Dermis blood vessel endothelial cell (primary cell): ENCODE data around the gene CNN1. TPM values are rescaled to one million over a fixed set of nuclear protein-coding genes. Genes with fewer than 3 reads are reported as not detected.
"Not testable (repeated sequence)": the region's sequence is repeated elsewhere in the genome, so short reads cannot be mapped to it uniquely, and the experiment has no call there.

Experiments used
- DNase-seq: peaks from one replicate; pipeline ENCODE4 v3.0.0; 2010
- total RNA-seq: library from RNA; depleted of rRNA; stranded (reverse); fragments of >200 nt; gene quantifications from 2 replicates; pipeline ENCODE4 v1.2.3, GENCODE V29; 2014

CNN1 gene
- total RNA-seq, 1 donor from 2014 or later, result 1.2 TPM

DNA sequence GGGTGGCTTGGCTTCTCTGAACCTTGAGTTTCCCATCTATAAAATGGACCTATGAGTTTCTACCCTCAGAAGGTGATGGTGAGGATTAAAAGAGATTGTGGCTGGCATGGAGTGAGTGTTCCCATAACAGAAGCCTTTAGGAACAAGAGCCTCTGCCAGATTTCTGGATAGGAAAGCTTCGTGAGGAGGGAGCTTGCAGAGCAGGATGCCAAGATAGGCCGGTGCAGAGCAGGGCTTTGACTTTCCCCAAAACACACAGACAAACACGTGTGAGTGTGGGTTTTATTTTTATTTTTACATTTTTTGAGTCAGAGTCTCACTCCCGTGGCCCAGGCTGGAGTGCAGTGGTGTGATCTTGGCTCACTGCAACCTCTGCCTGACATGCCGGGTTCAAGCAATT, 3.7 kb upstream of the CNN1 start:
- DNase-seq, result no peak

DNA sequence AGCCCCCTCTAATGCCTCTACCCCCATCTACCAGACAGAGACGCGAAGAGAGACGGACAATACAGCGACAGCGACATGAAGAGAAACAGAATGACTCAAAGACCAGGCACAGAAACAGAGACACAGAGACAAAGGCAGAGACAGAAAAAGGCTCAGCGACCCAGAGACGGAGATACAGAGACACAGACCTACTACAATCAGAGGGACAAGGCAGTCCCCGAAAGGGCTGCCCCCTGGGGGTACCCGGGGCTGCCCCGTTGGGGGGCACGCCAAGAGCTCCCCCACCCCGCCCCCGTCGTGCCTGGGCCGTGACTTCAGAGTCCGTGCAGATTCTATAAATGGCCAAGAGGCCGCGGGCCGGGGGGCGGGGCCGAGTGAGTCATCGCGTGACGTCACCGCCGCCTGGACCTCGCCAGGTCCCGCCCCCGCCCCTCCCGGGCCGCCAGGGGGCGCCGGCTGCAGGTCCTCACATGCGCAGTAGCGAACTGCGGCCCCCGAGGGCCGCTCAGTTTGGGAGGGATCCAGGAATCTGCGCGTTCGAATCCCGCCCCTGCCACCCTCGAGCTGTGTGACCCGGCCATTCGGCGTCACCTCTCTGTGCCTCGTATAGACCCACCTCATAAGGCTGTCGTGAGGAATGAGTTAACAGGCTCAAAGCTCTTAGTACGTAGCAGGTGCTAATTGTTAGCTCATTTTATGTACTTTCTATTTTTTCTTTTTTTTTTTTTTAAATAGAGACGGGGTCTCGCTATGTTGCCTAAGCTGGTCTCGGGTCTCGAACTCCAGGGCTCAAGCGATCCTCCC, 2.7 kb upstream of the CNN1 start:
- peak; percentile 90 for DNase-seq

DNA sequence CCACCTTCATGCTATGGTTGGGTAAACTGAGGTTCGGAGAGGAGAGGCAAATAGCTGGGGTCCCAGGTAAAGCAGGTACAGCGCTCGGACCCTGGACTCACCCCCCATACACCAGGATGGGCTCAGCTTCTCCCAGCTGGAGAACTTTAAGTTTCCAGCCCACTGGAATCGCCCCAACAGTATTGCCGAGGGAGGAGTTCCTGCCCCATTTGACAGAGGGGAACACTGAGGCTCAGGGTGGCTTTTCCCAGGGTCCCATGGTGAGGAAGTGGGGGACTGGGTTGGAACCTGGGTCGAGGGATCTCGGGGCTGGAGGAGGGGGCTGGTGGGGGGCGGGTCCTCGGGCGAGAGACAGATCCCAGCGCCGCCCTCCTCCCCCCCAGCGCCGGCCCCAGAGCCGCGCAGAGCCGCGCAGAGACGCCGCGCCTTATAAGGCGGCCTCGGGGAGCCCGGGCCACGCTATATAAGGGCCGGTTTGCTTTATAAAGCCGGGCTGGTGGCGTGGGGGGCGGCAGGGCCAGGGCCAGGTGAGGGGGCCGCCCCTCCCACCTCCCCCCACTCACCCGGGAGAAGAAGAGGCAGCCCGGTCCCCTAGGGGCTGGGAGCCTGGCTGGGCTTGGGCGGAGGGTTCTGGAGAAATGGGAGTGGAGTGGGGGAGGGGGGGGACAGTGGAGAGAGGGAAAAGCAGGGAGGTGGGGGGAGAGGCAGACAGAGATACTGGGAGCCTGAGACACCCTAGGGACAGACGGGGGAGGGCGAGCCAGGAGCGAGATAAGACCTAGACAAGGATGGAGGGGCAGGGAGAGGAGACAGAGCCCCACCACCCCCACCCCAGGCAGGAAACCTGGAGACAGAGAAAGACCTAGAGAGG, 1.1 kb downstream of the CNN1 start:
- DNase-seq, result no peak

DNA sequence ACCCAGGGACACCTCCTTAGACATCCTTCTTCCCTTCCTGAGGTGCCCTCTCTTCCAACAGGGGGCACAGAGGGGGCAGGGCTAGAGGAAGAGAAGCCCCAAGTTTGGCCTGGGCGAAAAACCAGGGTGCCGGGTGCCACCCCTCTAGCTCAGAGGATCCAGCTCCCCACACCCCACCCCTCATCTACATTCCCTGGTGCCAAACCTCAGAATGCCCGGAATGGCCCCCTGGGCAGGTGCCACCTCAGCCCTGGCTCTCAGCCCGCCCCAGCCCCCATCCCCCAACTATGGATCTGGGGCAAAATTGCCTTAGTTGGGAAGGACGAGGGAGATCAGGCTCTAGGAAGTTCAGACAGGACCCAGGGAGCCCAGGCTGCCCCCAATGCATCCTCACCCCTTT, 2.0 kb downstream of the CNN1 start:
- no peak for DNase-seq

- DNase-seq, result no peak
These were observed 2.6 kb downstream of the CNN1 start for GRCh38 chr19:11541238-11541637.

- DNase-seq, result no peak
These were observed 9.5 kb downstream of the CNN1 start for GRCh38 chr19:11547929-11548700.

- DNase-seq, result no peak
These were observed 10.8 kb downstream of the CNN1 start for GRCh38 chr19:11549386-11549953.

GRCh38 chr19:11550265-11550664, 11.6 kb downstream of the CNN1 start:
- DNase-seq, result no peak

DNA sequence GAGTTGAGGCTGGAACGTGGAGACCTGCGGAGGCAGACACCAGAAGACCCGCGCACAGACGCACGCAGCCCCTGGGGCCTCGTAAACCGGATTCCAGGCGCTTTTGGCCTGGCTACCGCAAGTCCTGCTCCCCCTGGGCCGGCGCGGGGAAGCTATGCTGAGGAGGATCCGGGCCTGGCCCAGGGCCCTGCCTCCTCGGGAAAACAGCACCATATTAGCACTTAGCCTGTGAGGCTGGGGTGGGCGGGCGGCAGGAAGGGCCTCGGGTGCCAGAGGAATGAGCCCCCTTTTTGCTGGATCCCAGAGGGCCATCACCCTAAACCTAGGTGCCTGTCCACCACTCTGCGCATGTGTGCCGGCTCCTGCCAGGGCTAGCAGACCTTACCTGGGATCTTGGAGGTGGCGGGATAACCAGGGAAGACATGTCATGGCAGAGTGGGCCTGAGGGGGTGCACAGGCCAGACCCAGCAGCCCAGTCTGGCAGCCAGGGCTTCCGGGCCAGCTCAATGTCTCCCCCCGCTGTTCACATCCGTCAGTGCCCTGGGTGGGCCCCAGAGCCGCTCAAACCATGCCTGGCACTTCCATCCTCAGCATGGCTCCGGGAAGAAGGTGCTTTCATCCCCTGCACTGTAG, 13.1 kb downstream of the CNN1 start:
- DNase-seq, result peak; percentile 30

- no peak for DNase-seq
These were observed 14.2 kb downstream of the CNN1 start for GRCh38 chr19:11552666-11553372.

DNA sequence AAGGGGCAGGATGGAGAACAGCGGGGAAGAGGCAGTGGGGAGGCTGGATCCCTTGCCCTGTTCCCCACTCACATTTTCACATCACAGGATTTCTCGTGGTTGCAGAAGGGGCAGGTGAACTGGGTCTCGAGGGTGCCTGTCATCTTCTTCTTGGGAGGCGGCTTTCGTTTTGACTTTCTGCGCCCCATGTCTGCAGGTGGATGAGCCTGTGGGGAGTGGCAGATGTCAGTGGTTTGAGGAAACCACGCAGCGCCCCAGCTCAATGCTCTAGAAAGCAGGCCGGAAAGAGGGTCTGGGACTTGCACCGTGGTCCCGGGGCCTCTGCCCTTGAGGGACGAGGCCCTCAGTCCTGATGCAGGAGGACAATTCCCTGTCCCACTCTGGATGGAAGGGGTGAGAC, 15.5 kb downstream of the CNN1 start:
- no peak for DNase-seq

- DNase-seq, result no peak
These were observed 16.6 kb downstream of the CNN1 start for GRCh38 chr19:11555246-11555645.

DNA sequence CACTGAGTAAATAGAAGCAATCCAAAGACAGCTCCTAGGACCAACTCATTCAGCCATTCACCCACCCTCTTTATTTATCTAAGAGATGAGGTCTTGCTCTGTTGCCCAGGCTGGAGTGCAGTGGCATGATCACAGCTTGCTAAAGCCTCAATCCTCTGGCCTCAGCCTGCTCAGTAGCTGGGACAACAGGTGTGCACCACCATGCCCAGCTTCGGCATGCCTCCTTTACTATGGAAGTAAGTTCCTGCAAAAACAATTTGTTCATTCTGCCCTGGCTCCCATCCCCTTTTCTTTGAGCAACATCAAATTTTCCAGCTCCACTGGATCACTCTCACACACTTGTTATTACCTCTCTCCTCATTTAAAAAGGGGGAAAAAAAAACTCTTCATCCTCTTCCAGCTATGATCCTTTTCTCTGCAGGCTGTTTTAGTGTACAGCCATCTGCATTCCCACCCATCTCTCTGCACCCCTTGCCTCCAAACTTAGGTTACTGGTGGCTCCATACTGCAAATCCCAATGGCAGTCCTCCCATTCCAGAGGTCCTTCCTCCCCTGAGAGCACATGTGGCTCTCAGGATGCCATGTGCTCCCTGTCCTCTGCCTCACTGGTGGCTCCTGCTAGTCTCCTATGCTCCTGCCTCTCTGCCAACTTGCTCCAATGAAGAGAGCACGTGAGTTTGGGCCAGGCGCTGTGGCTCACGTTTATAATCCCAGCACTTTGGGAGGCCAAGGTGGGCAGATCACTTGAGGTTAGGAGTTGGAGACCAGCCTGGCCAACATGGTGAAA, 18.2 kb downstream of the CNN1 start:
- no peak for DNase-seq

DNA sequence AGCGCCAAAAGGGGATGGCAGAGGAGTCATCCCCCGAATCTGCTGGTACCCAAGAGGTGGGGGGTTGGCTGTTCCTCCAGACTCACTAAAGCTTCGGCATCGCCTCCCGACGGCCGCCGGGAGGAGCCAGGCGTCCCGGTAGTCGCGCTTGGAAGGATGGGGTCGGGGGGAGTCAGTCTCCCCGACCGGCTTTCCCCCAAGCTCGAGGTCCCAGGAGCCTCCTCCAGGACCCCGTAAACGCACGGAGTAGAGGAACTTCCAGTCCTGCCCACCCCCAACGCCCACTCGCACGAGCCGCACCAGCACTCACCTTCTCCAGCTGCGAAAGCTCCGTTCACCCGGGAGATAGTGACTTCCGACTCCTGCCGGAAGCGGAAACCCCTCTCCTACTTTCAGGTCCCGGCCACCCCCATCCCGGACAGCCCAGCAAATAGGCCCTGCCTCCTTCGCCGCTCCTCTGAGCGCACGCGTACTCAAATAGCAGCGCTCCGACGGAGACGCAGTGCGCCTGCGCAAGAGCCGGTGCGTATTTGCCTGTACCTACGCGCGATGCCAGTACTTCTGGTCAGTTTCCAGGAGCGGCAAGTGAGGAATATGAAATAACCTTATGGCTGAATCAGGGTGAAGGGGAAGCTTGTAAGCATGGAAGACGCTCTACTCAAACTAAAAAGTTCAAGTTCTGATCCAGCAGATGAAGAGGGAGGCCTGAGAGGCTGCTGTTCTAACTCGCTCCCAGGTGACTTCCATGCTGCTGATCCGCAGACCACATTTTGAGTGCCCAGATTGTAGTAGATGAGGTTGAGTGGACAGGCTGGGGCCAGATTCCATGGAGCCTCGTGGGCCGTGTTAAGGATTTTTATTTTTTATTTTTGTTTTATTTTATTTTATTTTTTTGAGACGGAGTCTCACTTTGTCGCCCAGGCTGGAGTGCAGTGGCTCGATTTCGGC, 20.5 kb downstream of the CNN1 start, which contains the start of gene ELOF1:
ELOF1 (minus strand) TSS at position 350 of the 948 bp plus-strand sequence. CDS start 4,883 bp downstream, outside the sequence.
- peak; percentile 98 for DNase-seq

- DNase-seq, result peak; percentile 85
These were observed 21.9 kb downstream of the CNN1 start for GRCh38 chr19:11560404-11561051.

- DNase-seq, result no peak
These were observed 24.9 kb downstream of the CNN1 start for GRCh38 chr19:11563532-11563931.

- not testable (repeated sequence) for DNase-seq
These were observed 25.6 kb downstream of the CNN1 start for GRCh38 chr19:11564082-11564807.

- not testable (repeated sequence) for DNase-seq
These were observed 27.0 kb downstream of the CNN1 start for GRCh38 chr19:11565649-11565980.
